Fibroblast of mammary gland (primary cell): ENCODE measurements around the gene CT47C1.

ENCODE experiments used
- DNase-seq: peaks from one replicate; pipeline ENCODE4 v3.0.0-alpha.2; 2010; ENCODE audit warnings: low read depth
- H3K4me3 ChIP-seq: 2 replicates; pipeline ENCODE4 v1.5.1; 2011; ENCODE audit warnings: low read depth, mild to moderate bottlenecking, low read length, moderate library complexity; ENCODE audit not compliant: control insufficient read depth
- TF ChIP-seq, protein P1 (sequence below): conservative IDR thresholded peaks from 2 replicates; pipeline ENCODE4 v1.5.1; 2011; ENCODE audit warnings: low read depth, low read length, inconsistent platforms; ENCODE audit not compliant: control insufficient read depth, insufficient read depth

CT47C1 gene

DNA sequence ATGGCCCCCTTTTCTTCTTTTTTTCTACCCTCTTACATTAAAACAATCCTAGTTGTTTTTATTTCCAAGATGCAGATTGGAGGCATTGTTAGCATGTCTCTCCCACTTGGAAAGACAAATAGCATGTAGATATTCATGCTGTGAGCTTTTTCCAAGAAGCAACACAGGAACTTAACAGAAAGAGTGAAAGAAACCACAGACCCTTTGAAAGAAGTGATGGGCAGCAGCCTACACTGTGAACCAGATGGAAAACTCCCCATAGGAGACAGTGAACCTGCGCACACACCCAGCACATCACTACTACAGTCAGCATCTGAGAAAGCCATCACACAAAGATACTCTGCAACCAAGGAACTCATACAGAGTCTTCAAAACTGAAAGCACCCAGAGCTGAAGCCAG lies 17.8 kb downstream of the CT47C1 start:
- no peak for DNase-seq
- no peak overlapping the region for H3K4me3 ChIP-seq
- TF ChIP-seq, protein P1, sequence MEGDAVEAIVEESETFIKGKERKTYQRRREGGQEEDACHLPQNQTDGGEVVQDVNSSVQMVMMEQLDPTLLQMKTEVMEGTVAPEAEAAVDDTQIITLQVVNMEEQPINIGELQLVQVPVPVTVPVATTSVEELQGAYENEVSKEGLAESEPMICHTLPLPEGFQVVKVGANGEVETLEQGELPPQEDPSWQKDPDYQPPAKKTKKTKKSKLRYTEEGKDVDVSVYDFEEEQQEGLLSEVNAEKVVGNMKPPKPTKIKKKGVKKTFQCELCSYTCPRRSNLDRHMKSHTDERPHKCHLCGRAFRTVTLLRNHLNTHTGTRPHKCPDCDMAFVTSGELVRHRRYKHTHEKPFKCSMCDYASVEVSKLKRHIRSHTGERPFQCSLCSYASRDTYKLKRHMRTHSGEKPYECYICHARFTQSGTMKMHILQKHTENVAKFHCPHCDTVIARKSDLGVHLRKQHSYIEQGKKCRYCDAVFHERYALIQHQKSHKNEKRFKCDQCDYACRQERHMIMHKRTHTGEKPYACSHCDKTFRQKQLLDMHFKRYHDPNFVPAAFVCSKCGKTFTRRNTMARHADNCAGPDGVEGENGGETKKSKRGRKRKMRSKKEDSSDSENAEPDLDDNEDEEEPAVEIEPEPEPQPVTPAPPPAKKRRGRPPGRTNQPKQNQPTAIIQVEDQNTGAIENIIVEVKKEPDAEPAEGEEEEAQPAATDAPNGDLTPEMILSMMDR = no peak

DNA sequence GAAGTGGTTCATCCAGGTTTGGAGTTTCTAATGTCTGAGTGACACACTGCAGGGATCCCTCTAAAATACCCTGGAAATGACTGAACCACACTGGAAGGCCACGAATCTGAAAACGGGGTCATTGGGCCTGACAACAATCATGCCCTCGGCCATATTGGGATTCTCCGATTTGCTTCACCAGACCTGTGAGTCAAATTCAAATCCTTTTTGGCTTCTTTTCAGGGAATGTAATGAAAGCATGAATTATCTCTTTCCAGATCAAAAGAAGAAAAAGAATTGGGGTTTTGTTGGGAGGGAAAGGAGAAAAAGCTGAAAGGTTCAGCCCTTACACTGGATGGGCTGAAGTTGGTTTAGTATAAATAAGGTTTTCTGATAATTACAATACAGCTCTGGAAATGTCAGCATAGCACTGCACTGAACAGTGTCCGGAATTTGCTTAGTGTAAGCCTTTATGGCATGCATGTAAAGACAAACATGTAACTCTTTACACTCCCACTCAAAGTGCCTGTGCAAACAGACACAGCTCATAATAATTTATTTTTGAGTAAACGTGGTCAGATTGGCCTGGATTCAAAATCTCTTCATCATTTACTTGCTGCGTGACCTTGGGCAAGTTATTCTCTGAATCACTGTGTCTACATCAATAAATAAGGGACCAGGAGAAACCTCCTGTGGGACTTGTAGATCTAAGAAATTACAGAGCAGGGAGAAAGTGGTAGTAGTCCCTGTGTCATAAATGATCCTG lies 21.4 kb downstream of the CT47C1 start:
- DNase-seq = peak; percentile 61
- TF ChIP-seq, protein P1 = no peak
- no peak overlapping the region for H3K4me3 ChIP-seq

DNA sequence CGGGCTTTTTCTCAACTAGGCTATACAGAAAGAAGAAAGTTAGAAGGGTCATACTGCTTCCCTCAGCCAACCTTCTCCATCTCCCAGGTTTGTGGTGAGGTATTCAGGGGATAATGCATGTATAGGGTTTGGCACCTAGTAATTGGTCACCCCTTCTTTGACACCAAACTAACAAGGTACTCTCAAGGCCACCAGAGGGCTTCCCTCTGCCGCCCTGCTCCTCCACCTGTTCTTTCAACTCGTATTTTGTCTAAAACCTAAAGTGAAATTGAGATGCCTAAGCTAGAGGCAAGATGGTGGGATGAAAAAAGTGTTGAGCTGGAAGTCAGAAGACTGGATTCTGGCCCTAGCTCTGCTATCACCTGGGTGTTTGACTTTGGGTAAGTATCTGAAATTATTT lies 22.0 kb downstream of the CT47C1 start:
- TF ChIP-seq, protein P1 = no peak
- no peak for DNase-seq
- H3K4me3 ChIP-seq = no peak overlapping the region

DNA sequence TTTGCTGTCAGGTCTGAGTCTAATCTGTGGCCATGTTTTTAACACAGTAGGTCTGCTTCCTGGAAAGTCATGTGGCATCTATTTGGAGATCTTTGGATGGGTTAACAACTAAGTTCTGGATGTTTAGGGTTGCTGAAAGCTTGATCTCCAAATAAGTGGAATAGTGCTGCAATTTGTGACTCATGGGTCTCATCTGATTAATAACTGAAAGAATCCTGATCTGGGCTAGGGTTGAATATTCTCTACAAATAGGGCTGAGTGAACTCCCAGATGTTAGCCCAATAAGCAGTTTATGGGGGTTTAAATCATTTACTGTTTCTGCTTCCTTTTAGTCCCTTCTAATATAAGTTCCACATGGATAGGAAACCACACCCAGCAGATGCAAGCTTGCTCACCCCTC lies 23.1 kb downstream of the CT47C1 start:
- H3K4me3 ChIP-seq = no peak overlapping the region
- TF ChIP-seq, protein P1 = no peak
- peak; percentile 55 for DNase-seq

DNA sequence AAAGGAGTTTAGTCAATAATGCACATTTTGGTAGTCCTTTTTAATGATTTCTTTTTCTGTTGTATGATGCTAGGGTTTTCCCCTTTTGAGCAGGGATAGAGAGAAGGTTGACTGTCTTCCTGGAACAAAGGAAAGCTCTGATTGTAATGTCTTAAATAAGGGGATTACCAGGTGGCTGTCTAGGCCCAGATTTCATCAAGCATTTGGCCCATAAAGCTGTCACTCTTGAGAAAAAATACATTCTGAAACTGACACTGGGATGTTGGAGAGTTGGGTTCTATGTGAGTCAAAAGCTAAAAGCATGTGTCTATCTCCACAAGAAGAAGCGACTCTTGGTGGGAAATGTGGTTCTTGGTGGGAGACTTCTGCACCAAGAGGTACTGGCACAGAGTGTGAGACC lies 28.4 kb downstream of the CT47C1 start:
- no peak for DNase-seq

DNA sequence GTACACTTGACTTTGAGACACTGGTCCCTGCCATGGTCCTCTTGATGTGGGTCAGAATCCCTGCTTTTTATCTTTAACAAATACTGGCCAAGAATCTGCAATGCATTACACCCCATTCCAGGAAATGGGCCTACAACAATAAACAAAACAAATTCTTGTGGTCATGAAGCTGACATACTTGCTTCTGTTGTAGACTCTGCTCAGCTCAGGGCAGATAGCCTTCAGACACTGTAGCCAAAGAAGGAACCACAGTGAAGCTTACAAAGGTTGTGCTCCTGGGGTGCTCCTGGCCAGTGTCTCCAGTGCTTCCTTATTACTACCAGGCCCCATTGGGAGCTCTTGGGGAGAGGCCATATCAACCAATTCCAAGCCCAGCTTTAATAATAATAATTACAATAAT lies 33.0 kb downstream of the CT47C1 start:
- peak; percentile 51 for DNase-seq
- no peak overlapping the region for H3K4me3 ChIP-seq
- TF ChIP-seq, protein P1 = no peak

More for the DNA sequence above, 28.4 kb downstream of the CT47C1 start:
- no peak overlapping the region for H3K4me3 ChIP-seq
- TF ChIP-seq, protein P1 = no peak

DNA sequence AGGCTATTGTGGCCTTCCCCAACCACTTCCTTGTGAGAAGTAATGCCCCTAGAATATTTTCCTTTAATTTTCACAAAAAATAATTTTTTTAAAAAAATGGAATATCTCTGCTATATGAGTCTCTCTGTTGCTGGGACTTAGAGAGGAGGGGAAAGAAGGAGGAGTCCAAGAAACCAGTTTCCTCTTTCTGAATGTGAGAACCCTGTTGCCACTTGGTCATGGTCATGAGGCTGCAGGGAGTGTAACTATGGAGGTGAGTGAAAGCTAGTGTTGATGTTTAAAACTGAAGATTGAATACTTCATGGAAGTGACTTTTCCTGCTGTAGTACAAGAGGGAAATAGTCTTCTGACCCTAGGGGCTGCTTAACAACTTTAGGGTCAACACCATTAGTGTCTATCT lies 34.4 kb downstream of the CT47C1 start:
- TF ChIP-seq, protein P1 = no peak
- H3K4me3 ChIP-seq = no peak overlapping the region
- no peak for DNase-seq
